ENCODE results near the gene ITGB1. TPM values are rescaled to one million over a fixed set of nuclear protein-coding genes. Genes with fewer than 3 reads are reported as not detected.

The ITGB1 gene
- total RNA-seq, 1 experiment from 2014 or later, result 223 TPM

DNA sequence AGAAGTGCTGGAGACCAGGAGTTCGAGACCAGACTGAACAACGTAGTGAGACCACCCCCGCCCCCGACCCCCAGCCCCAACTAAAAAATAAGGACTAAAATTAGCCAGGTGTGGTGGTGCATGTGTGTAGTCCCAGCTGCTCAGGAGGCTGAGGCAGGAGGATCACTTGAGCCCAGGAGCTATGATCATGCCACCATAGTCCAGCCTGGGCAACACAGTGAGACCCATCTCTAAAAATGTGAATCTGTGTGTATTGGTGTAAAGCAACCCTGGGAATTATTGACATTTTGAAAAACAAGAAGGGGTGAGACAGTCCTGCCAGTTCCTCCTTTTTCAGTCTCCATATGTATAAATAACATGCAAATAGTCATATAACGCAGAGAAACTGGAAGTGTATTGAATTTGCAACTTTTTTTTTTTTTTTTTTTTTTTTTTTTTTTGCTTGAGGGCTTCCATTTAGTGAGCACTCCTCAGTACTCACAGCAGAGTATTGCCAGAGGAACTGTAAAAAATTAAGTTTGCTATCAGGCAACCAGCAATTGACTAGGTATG, 3.4 kb upstream of the ITGB1 start:
- DNase-seq, result no peak
- TF ChIP-seq, protein P1, sequence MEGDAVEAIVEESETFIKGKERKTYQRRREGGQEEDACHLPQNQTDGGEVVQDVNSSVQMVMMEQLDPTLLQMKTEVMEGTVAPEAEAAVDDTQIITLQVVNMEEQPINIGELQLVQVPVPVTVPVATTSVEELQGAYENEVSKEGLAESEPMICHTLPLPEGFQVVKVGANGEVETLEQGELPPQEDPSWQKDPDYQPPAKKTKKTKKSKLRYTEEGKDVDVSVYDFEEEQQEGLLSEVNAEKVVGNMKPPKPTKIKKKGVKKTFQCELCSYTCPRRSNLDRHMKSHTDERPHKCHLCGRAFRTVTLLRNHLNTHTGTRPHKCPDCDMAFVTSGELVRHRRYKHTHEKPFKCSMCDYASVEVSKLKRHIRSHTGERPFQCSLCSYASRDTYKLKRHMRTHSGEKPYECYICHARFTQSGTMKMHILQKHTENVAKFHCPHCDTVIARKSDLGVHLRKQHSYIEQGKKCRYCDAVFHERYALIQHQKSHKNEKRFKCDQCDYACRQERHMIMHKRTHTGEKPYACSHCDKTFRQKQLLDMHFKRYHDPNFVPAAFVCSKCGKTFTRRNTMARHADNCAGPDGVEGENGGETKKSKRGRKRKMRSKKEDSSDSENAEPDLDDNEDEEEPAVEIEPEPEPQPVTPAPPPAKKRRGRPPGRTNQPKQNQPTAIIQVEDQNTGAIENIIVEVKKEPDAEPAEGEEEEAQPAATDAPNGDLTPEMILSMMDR (conservative IDR thresholded peaks at IDR 0.05), result no peak
- no peak overlapping the region for H4K91ac ChIP-seq (ENCODE audit: insufficient read length, low read depth, low read length)
- H4K8ac ChIP-seq (replicated peaks; ENCODE audit: insufficient read length, low read depth, low read length), result no peak overlapping the region
- H3K14ac ChIP-seq (ENCODE audit: insufficient read depth, low read length), result no peak overlapping the region
- Mint-ChIP-seq H3K36me3 (ENCODE audit: insufficient read depth in 1 of 3, low read depth in 3 of 3) (no peaks in the 10 kb centered on the region; a peak in 2 of 7 replicates), H3K4me1 (peaks cover 44 to 48% of the 10 kb centered on the region in 2 experiments), H3K4me3 (peak overlapping the region in 1 of 2 experiments; percentile 33; a peak in 1 of 5 replicates), H3K27me3 (ENCODE audit: low read depth) (no peaks in the 10 kb centered on the region), H3K9me3 (no peaks in the 10 kb centered on the region), H3K27ac (peak overlapping the region; percentile 79 to 95 (median 86); a peak in 6 of 7 replicates)
- no peak overlapping the region for H2AFZ ChIP-seq (ENCODE audit: low read length)
- no peak overlapping the region for H2AK5ac ChIP-seq (ENCODE audit: insufficient read length, low read length)
- no peaks in the 10 kb centered on the region for H4K20me1 ChIP-seq (ENCODE audit: control insufficient read depth, insufficient read depth, insufficient read length)
- H3K79me1 ChIP-seq (ENCODE audit: insufficient read depth, low read depth, low read length, poor library complexity, severe bottlenecking), result no peaks in the 10 kb centered on the region
- H3K18ac ChIP-seq (ENCODE audit: insufficient read length, low read depth, low read length), result no peak overlapping the region
- no CpG with 5 or more reads among the region's 5 CpGs for WGBS (ENCODE audit: extremely low coverage, insufficient read length, low lambda C conversion rate)
- peak overlapping the region; percentile 89 for H3K27ac ChIP-seq (ENCODE audit: insufficient read length, low read depth, low read length)
- peaks cover 11% of the 10 kb centered on the region; the same call in 1 of the 2 replicates for H3K79me2 ChIP-seq (ENCODE audit: insufficient read depth, low read length)
- H2BK120ac ChIP-seq (ENCODE audit: low read depth, low read length, poor library complexity, severe bottlenecking), result no peak overlapping the region
- H3K4ac ChIP-seq (ENCODE audit: low read depth, low read length), result no peak overlapping the region
- no peak overlapping the region for H3K56ac ChIP-seq (ENCODE audit: insufficient read length, low read depth, low read length)
- H2BK20ac ChIP-seq (ENCODE audit: low read depth, low read length, poor library complexity, severe bottlenecking), result no peak overlapping the region
- H3K9me3 ChIP-seq (ENCODE audit: control insufficient read depth, low read depth, low read length), result no peaks in the 10 kb centered on the region
- no peaks in the 10 kb centered on the region for H3K27me3 ChIP-seq (ENCODE audit: insufficient read depth, low read length)
- H4K5ac ChIP-seq (ENCODE audit: insufficient read length, low read depth, low read length), result no peak overlapping the region
- no peaks in the 10 kb centered on the region; the same call in 1 of the 2 replicates for H3K4me1 ChIP-seq (ENCODE audit: insufficient read depth, low read length)
- no peak overlapping the region for H2BK12ac ChIP-seq (ENCODE audit: insufficient read length, low read depth, low read length)
- H3K23ac ChIP-seq (ENCODE audit: insufficient read length, low read depth, low read length), result no peak overlapping the region
- no peak overlapping the region for H2BK15ac ChIP-seq (ENCODE audit: low read depth, low read length)
- no peak overlapping the region for H3T11ph ChIP-seq (ENCODE audit: low read length)
- H3K23me2 ChIP-seq (ENCODE audit: insufficient read length, low read depth, low read length, poor library complexity, severe bottlenecking), result peaks cover 14% of the 10 kb centered on the region
- peak overlapping the region; percentile 4 for H3K4me2 ChIP-seq (ENCODE audit: insufficient read depth, insufficient read length, low read length)
- H2BK5ac ChIP-seq (ENCODE audit: insufficient read length, low read length), result no peak overlapping the region
- H3K9ac ChIP-seq (ENCODE audit: extremely low read depth, insufficient read length, low read length), result no peak overlapping the region

Measured in H9 (cell line).